Transverse colon (tissue), 4 donors: Measurements from ENCODE around the gene ACSS2. TPM values are rescaled to one million over a fixed set of nuclear protein-coding genes. Genes with fewer than 3 reads are reported as not detected.

ENCODE experiments used
- DNase-seq: peaks from one replicate; pipeline ENCODE4 v3.0.0-alpha.2; 2019
- H3K27ac ChIP-seq, 4 donors: fragments of 200-600 bp; sonication (generic); 2 replicates each; pipeline ENCODE4 v1.5.1; 2016 to 2018; ENCODE audit warnings: inconsistent platforms in 4 of 4
- H3K27me3 ChIP-seq: fragments of 200-600 bp; sonication (generic); 2 replicates; pipeline ENCODE4 v1.5.1; 2017; ENCODE audit warnings: inconsistent platforms
- H3K36me3 ChIP-seq, 4 donors: fragments of 200-600 bp; sonication (generic); 2 replicates each; pipeline ENCODE4 v1.5.1; 2017 to 2019; ENCODE audit warnings: inconsistent platforms in 4 of 4
- H3K4me1 ChIP-seq, 4 donors: fragments of 200-600 bp; sonication (generic); 2 replicates each; pipeline ENCODE4 v1.5.1; 2017 to 2020; ENCODE audit warnings: inconsistent platforms in 4 of 4
- H3K4me3 ChIP-seq, 4 donors: fragments of 200-600 bp; sonication (generic); 1 replicate in 1 of 4; 2 replicates in 3 of 4; pipeline versions ENCODE4 v1.5.1 to v1.6.1; 2017 to 2019; ENCODE audit warnings: inconsistent platforms in 4 of 4
- H3K9me3 ChIP-seq, 2 donors: fragments of 200-600 bp; sonication (generic); 2 replicates each; pipeline ENCODE4 v1.5.1; 2017 to 2019; ENCODE audit warnings: inconsistent platforms in 2 of 2
- EP300 ChIP-seq: sonication (generic); formaldehyde crosslinking; IDR thresholded peaks from one replicate; pipeline ENCODE4 v1.6.1; 2017; ENCODE audit warnings: antibody characterized with exemption, low read depth
- POLR2A ChIP-seq: fragments of 450-650 bp; IDR thresholded peaks from one replicate; pipeline ENCODE4 v1.6.1; 2016; ENCODE audit warnings: antibody characterized with exemption, mild to moderate bottlenecking, moderate library complexity
- POLR2AphosphoS5 ChIP-seq, 3 donors: sonication (generic); formaldehyde crosslinking; IDR thresholded peaks; one replicate each; pipeline ENCODE4 v1.6.1; 2016; ENCODE audit warnings: antibody characterized with exemption in 3 of 3
- WGBS, 2 donors: methylation state at CpG; one replicate each; pipeline ENCODE4 v1.1.5; 2018; ENCODE audit warnings: low coverage in 1 of 2; 5-methylcytosine and 5-hydroxymethylcytosine counted together
- in situ Hi-C, 4 donors: fragments of 200-750 bp; cut with MboI; loops; one replicate each; pipeline versions ENCODE4 v1.15.0 to v1.15.1; 2017; ENCODE audit warnings: low sequenced_read_pairs in 3 of 4, low pct_ligation_motif_present in 1 of 4, low pct_unique_long_range_greater_than_20kb in 1 of 4
- intact Hi-C: fragments of 100-400 bp; cut with DNase I; formaldehyde crosslinking; loops from one replicate; pipeline ENCODE4 v1.15.1; 2023; ENCODE audit warnings: low total_unique reads
- total RNA-seq, 4 donors: library from RNA; depleted of rRNA; stranded (reverse); fragments of >200 nt; gene quantifications; one replicate each; pipeline ENCODE4 v1.1.0, GENCODE V29; 2016
- TF ChIP-seq, protein P1 (sequence below), 5 experiments: fragments of 200-600 bp in 3 of 5; fragments of 450-650 bp in 2 of 5; sonication (generic) in 3 of 5; IDR thresholded peaks; 1 replicate in 2 of 5; 2 replicates in 3 of 5; pipeline ENCODE4 v1.5.1; 2016 to 2017; ENCODE audit warnings: antibody characterized with exemption in 5 of 5, inconsistent platforms in 3 of 5, mild to moderate bottlenecking in 2 of 5, moderate library complexity in 1 of 5

ACSS2 gene
- total RNA-seq, 4 donors from 2014 or later, result 257 to 393 (median 359) TPM

DNA sequence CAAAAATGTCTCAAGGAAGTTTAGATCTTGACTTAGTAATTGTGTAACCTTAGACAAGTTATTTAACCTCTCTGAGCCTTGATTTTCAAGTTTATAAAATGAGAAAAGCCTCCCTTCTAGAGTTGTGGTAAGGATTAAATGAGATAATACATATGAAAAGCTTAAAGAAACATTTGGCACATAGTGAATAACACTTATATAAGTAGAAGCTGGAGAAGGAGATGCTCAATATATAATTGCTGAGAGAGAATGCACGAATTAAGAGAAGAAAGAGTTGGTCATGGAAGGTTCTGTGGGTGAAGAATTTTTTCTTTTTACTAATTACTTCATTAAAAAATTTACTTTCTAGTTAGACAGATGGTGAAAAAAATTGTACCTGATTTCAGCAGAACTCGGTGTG is 5.3 kb downstream of the ACSS2 start:
- in situ Hi-C loops (no loop called here), intact Hi-C loops (no loop called here)
- peaks cover 0 to 21% (median 5%) of the 10 kb centered on the region in 4 donors for H3K36me3 ChIP-seq
- H3K27me3 ChIP-seq, result no peaks in the 10 kb centered on the region
- DNase-seq, result no peak
- no peak overlapping the region for H3K4me3 ChIP-seq
- peak overlapping the region in 1 of 4 donors; percentile 10 for H3K27ac ChIP-seq
- H3K9me3 ChIP-seq, result no peaks in the 10 kb centered on the region
- 44 to 74% methylated on average over 2 of the region's 2 CpGs for WGBS, 2 donors
- no peak for TF ChIP-seq POLR2AphosphoS5 (IDR thresholded peaks at IDR 0.05)
- TF ChIP-seq, protein P1, sequence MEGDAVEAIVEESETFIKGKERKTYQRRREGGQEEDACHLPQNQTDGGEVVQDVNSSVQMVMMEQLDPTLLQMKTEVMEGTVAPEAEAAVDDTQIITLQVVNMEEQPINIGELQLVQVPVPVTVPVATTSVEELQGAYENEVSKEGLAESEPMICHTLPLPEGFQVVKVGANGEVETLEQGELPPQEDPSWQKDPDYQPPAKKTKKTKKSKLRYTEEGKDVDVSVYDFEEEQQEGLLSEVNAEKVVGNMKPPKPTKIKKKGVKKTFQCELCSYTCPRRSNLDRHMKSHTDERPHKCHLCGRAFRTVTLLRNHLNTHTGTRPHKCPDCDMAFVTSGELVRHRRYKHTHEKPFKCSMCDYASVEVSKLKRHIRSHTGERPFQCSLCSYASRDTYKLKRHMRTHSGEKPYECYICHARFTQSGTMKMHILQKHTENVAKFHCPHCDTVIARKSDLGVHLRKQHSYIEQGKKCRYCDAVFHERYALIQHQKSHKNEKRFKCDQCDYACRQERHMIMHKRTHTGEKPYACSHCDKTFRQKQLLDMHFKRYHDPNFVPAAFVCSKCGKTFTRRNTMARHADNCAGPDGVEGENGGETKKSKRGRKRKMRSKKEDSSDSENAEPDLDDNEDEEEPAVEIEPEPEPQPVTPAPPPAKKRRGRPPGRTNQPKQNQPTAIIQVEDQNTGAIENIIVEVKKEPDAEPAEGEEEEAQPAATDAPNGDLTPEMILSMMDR (IDR thresholded peaks at IDR 0.05), result no peak
- TF ChIP-seq POLR2A, result no peak
- TF ChIP-seq EP300, result no peak
- H3K4me1 ChIP-seq, result peaks cover 0 to 56% (median 27%) of the 10 kb centered on the region in 4 donors

DNA sequence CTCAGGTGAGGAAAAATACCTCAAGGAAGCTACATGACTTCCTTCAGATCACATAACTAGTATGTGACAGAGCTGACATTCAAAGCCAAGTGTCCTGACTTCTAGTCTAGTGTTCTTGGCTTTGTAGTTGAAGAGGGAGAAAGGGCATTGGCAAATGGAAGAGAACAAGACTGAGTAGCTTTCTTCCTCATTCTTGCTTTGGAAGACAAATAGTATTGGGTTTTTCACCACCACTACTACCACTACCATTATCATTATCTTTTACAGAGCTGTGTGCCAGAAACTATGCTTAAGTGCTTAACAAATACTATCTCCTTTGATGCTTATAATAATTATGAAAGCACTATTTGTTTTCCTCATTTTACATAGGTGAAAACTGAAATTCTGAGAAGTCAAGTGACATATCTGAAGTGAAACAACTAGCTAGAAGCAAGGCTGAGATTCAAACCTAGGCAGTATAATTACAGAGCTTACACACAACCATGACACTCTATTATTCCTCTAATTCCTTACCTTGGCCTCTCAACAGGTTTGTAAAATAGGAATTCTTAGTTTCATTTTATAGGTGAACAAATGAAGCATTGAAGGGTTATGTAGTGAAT is 6.8 kb downstream of the ACSS2 start:
- intact Hi-C loops, result no loop called here
- TF ChIP-seq POLR2A (no peak), EP300 (no peak), POLR2AphosphoS5 (IDR thresholded peaks at IDR 0.05) (no peak)
- TF ChIP-seq, protein P1 (IDR thresholded peaks at IDR 0.05), result no peak
- no peak overlapping the region for H3K4me3 ChIP-seq
- H3K9me3 ChIP-seq, result no peaks in the 10 kb centered on the region
- H3K27ac ChIP-seq, result no peak overlapping the region
- no peak for DNase-seq
- H3K27me3 ChIP-seq, result no peaks in the 10 kb centered on the region
- peaks cover 0 to 21% (median 5%) of the 10 kb centered on the region in 4 donors for H3K36me3 ChIP-seq
- H3K4me1 ChIP-seq, result peaks cover 0 to 48% (median 22%) of the 10 kb centered on the region in 4 donors
- in situ Hi-C loops, result no loop called here

DNA sequence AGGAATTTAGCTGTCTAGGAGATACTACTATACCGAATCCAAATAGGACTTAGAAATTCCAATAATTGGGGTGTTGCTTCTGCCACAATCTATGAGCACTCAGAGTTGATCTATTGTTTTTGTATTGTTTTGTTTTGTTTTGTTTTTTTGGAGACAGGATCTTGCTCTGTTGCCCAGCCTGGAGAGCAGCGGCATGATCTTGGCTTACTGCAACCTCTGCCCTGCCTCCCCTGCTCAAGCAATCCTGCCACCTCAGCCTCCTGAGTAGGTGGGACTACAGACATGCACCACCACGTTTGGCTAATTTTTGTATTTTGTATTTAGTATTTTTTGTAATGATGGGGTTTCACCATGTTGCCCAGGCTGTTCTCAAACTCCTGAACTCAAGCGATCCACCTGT is 7.4 kb downstream of the ACSS2 start:
- H3K27ac ChIP-seq, result no peak overlapping the region
- 87 to 100% methylated on average over 2 to 4 of the region's 4 CpGs for WGBS, 2 donors
- TF ChIP-seq EP300, result no peak
- TF ChIP-seq POLR2AphosphoS5 (IDR thresholded peaks at IDR 0.05), result no peak
- TF ChIP-seq POLR2A, result no peak
- TF ChIP-seq, protein P1 (IDR thresholded peaks at IDR 0.05), result no peak

DNA sequence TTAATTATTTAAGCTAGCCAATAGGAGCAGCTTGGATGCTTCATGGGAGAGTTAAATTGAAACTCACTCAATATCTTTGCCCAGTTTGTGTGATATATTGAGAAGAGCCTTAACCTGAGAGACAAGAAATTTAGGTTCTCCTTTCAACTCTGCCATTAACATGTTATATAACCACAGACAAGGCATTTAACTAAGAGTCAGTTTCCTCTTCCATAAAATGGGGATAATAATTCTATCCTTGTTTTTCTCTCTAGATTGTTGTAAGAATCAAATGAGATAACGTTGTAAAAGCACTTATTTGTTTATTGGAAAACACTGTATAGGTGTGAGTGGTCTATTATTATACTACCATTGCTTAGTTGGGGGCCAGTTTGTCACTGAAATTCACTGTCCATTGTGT is 7.8 kb downstream of the ACSS2 start:
- no peak overlapping the region for H3K27ac ChIP-seq
- in situ Hi-C loops, result no loop called here
- H3K4me3 ChIP-seq, result no peak overlapping the region
- intact Hi-C loops, result no loop called here
- TF ChIP-seq, protein P1 (IDR thresholded peaks at IDR 0.05), result no peak
- no peak for TF ChIP-seq EP300
- no peak for TF ChIP-seq POLR2A
- TF ChIP-seq POLR2AphosphoS5 (IDR thresholded peaks at IDR 0.05), result no peak
- no peak for DNase-seq
- WGBS, 2 donors, result 58 to 70% methylated on average over 1 of the region's 1 CpG
- H3K27me3 ChIP-seq, result no peaks in the 10 kb centered on the region
- no peaks in the 10 kb centered on the region for H3K9me3 ChIP-seq
- H3K4me1 ChIP-seq, result peaks cover 0 to 43% (median 17%) of the 10 kb centered on the region in 4 donors
- peaks cover 0 to 21% (median 5%) of the 10 kb centered on the region in 4 donors for H3K36me3 ChIP-seq

More for the DNA sequence above, 7.4 kb downstream of the ACSS2 start:
- no peak for DNase-seq
- Histone ChIP-seq H3K9me3 (no peaks in the 10 kb centered on the region), H3K36me3 (peaks cover 0 to 21% (median 5%) of the 10 kb centered on the region in 4 donors), H3K27me3 (no peaks in the 10 kb centered on the region), H3K4me1 (peaks cover 0 to 46% (median 18%) of the 10 kb centered on the region in 4 donors), H3K4me3 (no peak overlapping the region)
- intact Hi-C loops, result no loop called here
- in situ Hi-C loops, result no loop called here
